NCI-H510A treated with DMSO at 0.1 percent for 48 hours (cell line): ENCODE results near the gene GHRH.

Source experiments
- DNase-seq: peaks from one replicate; lab custom pipeline; 2025; lab: John Stamatoyannopoulos, UW

Gene GHRH

GRCh38 chr20:37290158-37290810, 28.7 kb upstream of the GHRH start:
- DNase-seq, result no peak

- DNase-seq, result no peak
These were observed 26.5 kb upstream of the GHRH start for GRCh38 chr20:37288091-37288490.

- DNase-seq, result no peak
These were observed 24.2 kb upstream of the GHRH start for GRCh38 chr20:37285664-37286374.

- no peak for DNase-seq
These were observed 23.1 kb upstream of the GHRH start for GRCh38 chr20:37284691-37285161.

- DNase-seq, result no peak
These were observed 22.0 kb upstream of the GHRH start for GRCh38 chr20:37283530-37284195.

- DNase-seq, result no peak
These were observed 20.9 kb upstream of the GHRH start for GRCh38 chr20:37282556-37282955.

GRCh38 chr20:37280403-37280802, 18.8 kb upstream of the GHRH start:
- DNase-seq, result no peak

- DNase-seq, result no peak
These were observed 18.2 kb upstream of the GHRH start for GRCh38 chr20:37279820-37280219.

GRCh38 chr20:37278966-37279590, 17.5 kb upstream of the GHRH start:
- no peak for DNase-seq

GRCh38 chr20:37277253-37277593, 15.6 kb upstream of the GHRH start:
- no peak for DNase-seq

GRCh38 chr20:37276494-37277252, 15.1 kb upstream of the GHRH start:
- DNase-seq, result peak; percentile 56

- DNase-seq, result no peak
These were observed 13.4 kb upstream of the GHRH start for GRCh38 chr20:37274851-37275524.

- no peak for DNase-seq
These were observed 12.4 kb upstream of the GHRH start for GRCh38 chr20:37273988-37274387.

- DNase-seq, result no peak
These were observed 9.8 kb upstream of the GHRH start for GRCh38 chr20:37271421-37271768.

- DNase-seq, result no peak
These were observed 9.2 kb upstream of the GHRH start for GRCh38 chr20:37270576-37271420.

GRCh38 chr20:37267667-37268313, 6.2 kb upstream of the GHRH start:
- no peak for DNase-seq

- no peak for DNase-seq
These were observed 5.5 kb upstream of the GHRH start for GRCh38 chr20:37266940-37267666.

GRCh38 chr20:37265152-37265551, 3.5 kb upstream of the GHRH start:
- no peak for DNase-seq

- no peak for DNase-seq
These were observed 2.1 kb upstream of the GHRH start for GRCh38 chr20:37263686-37264085.
